GM18867 (cell line): Measurements from ENCODE around the gene MYCL.

Source experiments
- ATAC-seq: cut with Tn5 transposase; IDR thresholded peaks from one replicate; pipeline ENCODE4 v1.9.1; 2021; ENCODE audit warnings: mild to moderate bottlenecking, moderate library complexity; ENCODE audit not compliant: unreplicated experiment

MYCL gene

GRCh38 chr1:39857126-39857878 lies 44.4 kb downstream of the MYCL start:
- no peak for ATAC-seq

- no peak for ATAC-seq
Observed at GRCh38 chr1:39854738-39855137, 47.0 kb downstream of the MYCL start.

- no peak for ATAC-seq
Observed at GRCh38 chr1:39854314-39854713, 47.4 kb downstream of the MYCL start.

GRCh38 chr1:39852876-39853275 lies 48.8 kb downstream of the MYCL start:
- ATAC-seq: no peak

GRCh38 chr1:39852214-39852791 lies 49.4 kb downstream of the MYCL start:
- no peak for ATAC-seq

- ATAC-seq: no peak
Observed at GRCh38 chr1:39850606-39851216, 51.0 kb downstream of the MYCL start.

GRCh38 chr1:39849203-39849602 lies 52.5 kb downstream of the MYCL start:
- ATAC-seq: no peak

GRCh38 chr1:39847940-39848339 lies 53.8 kb downstream of the MYCL start:
- ATAC-seq: no peak

GRCh38 chr1:39846796-39847195 lies 54.9 kb downstream of the MYCL start:
- ATAC-seq: no peak

- peak; percentile 34 for ATAC-seq
Observed at GRCh38 chr1:39845569-39846566, 55.8 kb downstream of the MYCL start.
